ENCODE data around the gene NBPF6.
A peak's percentile ranks its signal among the peaks of the same experiment; 100 is the strongest.
"Not testable (repeated sequence)": the region's sequence is repeated elsewhere in the genome, so short reads cannot be mapped to it uniquely, and the experiment has no call there.

NBPF6 gene

DNA sequence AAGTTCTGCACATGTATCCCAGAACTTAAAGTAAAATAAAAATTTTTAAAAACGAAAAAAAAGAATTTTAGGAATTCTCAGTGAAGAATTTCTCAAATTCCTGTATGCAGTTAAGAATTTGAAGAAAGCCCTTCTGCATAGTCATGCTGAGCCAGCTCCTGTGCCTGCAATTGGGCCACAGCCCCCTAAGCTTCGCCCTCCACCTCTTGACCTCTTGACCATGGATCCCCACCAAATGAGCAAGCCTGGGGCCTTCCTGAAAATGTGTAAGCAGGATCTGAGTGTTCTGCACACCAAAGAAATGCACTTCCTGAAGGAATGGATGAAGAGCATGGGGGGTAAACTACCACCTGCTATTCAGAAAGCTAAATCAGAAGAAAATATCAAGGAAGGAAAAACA lies 52.0 kb downstream of the NBPF6 start:
- no peak for DNase-seq

DNA sequence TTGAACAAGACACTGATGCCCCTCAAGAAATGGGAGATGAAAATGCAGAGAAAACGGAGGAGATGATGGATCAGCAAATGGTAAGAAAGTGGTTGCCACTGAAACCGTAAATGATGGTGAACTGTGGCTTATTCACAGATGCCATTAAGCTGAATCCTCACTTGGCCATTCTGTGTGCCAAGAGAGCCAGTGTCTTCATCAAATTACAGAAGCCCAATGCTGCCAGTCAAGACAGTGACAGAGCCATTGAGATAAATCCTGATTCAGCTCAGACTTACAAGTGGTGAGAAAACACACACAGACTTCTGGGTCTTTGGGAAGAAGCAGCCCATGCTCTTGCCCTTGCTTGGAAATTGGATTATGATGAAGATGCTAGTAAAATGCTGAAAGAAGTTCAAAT lies 52.5 kb downstream of the NBPF6 start:
- no peak for DNase-seq

DNA sequence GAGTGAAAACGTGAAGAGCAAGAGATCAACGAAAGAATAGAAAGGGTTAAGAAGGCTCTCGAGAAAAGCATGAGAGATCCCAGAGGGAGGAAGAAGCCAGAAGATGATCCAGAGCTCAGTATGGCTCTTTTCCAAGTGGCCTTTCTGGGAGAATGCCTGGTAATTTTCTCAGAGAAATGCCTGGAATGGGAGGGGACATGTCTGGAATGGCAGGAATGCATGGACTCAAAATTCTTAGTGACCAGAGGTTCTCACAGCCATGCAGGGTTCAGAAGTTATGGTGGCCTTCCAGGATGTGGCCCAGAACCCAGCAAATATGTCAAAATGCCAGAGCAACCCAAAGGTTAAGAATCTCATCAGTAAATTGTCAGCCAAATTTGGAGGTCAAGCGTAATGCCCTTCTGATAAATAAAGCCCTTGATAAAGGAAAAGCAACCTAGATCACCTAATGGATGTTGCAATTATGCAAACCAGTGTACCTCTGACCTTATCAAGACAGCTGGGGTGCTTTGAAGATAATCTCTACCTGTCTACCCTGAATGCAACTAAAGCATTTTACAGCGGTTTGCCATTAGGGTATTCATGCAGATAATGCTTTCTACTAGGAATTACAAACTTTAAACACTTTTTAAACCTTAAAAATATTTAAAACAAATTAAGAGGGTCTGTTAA lies 53.1 kb downstream of the NBPF6 start:
- no peak for DNase-seq

DNA sequence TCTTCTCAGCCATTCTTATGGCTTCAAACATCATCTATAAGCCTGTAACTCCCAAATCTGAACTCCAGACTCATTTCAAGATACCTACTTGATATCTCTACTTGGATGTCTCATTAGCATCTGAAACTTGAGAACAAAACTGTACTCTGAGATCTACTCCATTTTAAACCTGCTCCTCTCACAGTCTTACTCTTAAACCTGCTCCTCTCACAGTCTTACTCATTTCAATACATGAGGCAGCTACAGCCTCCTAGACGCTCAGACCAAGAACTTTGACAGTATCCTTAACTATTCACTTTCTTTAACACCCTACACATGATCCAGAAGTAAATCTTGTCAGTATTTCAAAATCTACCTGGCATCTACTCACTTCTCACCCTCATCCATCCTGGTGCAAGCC lies 54.3 kb downstream of the NBPF6 start:
- no peak for DNase-seq

DNA sequence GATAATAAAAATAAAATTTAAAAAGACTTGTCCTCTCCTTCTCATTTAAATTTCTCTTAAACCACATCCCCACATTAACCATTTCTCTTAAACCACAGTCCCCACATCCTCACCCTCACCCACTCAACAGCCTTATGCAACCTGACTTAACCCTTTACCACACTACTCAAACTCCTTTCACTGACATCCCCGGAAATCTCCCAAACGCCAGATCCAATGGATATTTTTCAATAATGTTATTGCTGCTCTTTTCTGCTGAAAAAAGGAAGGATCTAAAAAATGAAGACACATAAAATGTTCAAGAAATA lies 55.6 kb downstream of the NBPF6 start:
- DNase-seq: no peak

DNA sequence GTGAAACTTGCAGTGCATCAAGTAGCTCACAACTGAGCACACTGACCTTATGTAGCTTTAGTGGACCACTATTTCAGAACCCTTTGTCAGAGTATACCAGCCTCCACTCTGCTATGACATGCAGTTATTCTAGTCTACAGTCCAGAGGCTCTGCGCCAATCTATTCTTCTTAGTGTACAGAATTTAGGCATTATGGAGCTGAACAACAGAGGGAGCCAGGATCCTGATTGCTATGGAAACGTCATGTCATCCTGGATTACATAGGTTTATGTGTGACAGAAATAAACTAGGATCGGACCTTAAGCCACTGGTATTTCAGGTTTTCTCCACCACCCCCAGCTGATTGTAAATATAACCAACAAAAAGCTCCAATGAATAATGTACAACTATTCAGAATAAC lies 61.6 kb downstream of the NBPF6 start:
- DNase-seq: no peak

DNA sequence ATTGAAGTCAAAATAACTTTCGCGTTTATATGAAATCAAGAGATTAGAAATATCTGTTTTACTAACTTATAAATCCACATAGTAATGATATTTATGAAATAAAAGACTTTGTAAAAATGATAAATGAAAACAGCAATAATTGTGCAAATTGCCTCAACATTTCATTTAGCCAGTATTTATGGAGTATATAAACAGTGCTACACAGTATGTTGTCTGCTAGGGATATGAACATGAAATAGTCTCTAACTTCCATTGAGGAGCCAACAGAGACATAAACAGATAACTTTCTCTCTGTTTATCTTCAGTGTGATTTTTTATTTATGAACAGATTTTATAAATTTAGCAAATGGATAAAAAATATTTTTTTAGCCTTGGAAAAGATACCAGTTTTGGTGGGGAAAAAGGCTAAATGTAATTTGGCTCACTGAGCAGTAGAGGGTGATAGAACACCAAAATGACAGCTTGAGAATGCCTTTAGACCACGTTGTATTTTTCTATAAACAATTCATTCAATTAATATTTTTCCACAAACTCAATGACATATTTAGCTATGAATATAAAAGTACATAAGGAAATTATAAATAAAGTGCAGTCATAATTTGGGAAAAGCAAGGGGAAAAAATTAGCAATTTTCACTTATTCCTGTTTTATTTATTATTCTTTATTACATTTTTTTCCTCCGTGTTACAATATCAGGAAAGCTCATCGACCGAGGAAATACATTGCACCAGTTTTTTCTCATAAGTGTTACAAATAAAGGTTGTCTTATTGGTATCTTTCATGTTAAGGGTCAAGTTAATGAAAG lies 62.3 kb downstream of the NBPF6 start:
- peak; percentile 12 for DNase-seq

DNA sequence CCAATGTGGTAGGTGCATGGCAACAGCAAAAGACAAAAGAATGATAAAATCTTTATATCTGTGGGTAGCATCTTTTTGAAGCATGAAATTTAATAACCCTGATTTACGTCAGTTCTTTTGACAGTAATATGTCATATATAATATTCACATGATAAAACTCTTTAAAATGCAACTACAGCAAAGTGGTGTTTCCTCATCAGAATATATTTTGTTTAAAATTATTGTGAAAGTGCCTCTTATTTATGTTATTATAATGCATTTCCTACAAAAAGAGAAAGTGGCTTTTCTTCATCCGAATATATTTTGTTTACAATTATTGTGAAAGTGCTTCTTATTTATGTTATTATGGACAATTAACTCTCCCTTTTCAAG lies 62.9 kb downstream of the NBPF6 start:
- no peak for DNase-seq

DNA sequence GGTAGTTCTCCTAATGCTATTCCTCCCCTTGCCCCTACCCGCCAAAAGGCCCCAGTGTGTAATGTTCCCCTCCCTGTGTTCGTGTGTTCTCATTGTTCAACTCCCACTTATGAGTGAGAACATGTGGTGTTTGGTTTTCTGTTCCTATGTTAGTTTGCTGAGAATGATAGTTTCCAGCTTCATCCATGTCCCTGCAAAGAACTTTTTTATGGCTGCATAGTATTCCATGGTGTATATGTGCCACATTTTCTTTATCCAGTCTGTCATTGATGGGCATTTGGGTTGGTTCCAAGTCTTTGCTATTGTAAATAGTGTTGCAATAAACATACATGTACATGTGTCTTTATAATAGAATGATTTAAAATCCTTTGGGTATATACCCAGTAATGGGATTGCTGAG lies 63.8 kb downstream of the NBPF6 start:
- DNase-seq: not testable (repeated sequence)

DNA sequence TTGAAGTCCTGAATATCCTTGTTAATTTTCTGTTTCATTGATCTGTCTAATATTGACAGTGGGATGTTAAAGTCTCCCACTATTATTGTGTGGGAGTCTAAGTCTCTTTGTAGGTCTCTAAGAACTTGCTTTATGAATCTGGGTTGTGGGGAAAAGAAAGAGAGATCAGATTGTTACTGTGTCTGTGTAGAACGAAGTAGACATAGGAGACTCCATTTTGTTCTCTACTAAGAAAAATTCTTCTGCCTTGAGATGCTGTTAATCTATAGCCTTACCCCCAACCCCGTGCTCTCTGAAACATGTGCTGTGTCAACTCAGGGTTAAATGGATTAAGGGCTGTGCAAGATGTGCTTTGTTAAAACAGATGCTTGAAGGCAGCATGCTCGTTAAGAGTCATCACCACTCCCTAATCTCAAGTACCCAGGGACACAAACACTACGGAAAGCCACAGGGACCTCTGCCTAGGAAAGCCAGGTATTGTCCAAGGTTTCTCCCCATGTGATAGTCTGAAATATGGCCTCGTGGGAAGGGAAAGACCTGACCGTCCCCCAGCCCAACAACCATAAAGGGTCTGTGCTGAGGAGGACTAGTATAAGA lies 67.3 kb downstream of the NBPF6 start:
- DNase-seq: not testable (repeated sequence)
